ENCODE measurements around the gene USP32.

Gene USP32

DNA sequence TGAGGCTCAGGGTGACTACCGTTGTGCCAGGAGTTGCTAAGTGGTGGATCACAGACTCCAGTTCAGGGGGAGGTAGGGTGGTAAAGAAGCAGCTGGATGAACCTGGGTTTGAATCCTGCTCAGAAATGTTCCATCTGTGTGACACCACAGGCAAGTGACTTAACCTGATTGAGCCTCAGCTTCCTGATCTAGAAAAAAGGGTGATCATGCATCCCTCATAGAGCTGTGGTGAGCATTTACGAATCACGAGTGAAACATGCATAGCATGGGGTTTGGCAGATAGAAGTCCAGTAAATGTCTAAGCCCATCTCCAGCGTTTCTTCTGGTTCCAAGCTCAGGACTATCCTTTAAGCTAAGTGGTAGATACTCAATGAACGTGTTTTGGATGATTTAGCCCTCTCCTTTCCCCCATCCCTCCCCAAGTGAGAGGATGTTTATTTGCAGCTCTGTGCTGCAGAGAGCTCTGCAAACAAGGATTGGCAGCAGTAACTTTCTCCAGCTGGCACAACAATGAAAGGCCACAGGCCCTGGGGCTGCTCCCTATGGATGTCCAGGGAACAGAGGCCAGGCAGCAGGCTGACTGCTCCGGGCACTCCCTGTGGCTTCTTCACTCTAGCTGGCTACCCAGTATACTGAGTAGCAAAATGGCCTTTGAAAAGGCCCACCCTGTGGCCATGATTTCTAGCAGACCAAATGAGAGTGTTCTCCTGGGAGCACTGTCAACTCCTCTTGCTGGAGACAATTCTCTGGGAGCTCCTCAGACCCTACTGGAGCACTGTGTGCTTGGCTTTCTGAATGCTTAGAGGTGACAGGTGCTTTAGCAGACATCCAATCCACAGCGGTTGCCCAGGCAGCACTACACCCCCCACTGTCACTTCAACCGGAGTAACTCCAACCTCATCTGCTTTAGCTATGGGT lies 220.8 kb downstream of the USP32 start:
- DNase-seq (ENCODE audit: low read depth) = no peak
- no peak overlapping the region for H3K4me3 ChIP-seq (ENCODE audit: low read length)
- TF ChIP-seq, protein P1, sequence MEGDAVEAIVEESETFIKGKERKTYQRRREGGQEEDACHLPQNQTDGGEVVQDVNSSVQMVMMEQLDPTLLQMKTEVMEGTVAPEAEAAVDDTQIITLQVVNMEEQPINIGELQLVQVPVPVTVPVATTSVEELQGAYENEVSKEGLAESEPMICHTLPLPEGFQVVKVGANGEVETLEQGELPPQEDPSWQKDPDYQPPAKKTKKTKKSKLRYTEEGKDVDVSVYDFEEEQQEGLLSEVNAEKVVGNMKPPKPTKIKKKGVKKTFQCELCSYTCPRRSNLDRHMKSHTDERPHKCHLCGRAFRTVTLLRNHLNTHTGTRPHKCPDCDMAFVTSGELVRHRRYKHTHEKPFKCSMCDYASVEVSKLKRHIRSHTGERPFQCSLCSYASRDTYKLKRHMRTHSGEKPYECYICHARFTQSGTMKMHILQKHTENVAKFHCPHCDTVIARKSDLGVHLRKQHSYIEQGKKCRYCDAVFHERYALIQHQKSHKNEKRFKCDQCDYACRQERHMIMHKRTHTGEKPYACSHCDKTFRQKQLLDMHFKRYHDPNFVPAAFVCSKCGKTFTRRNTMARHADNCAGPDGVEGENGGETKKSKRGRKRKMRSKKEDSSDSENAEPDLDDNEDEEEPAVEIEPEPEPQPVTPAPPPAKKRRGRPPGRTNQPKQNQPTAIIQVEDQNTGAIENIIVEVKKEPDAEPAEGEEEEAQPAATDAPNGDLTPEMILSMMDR (IDR thresholded peaks at IDR 0.05; ENCODE audit: insufficient read depth, low read depth, low read length, missing control alignments) = no peak

GRCh38 chr17:60169921-60170817 lies 221.8 kb downstream of the USP32 start:
- no peak overlapping the region for H3K4me3 ChIP-seq (ENCODE audit: low read length)
- TF ChIP-seq, protein P1 (IDR thresholded peaks at IDR 0.05; ENCODE audit: insufficient read depth, low read depth, low read length, missing control alignments) = no peak
- peak; percentile 46 for DNase-seq (ENCODE audit: low read depth)

GRCh38 chr17:60168654-60169053 lies 223.3 kb downstream of the USP32 start:
- H3K4me3 ChIP-seq (ENCODE audit: low read length) = no peak overlapping the region
- no peak for DNase-seq (ENCODE audit: low read depth)
- TF ChIP-seq, protein P1 (IDR thresholded peaks at IDR 0.05; ENCODE audit: insufficient read depth, low read depth, low read length, missing control alignments) = no peak

DNA sequence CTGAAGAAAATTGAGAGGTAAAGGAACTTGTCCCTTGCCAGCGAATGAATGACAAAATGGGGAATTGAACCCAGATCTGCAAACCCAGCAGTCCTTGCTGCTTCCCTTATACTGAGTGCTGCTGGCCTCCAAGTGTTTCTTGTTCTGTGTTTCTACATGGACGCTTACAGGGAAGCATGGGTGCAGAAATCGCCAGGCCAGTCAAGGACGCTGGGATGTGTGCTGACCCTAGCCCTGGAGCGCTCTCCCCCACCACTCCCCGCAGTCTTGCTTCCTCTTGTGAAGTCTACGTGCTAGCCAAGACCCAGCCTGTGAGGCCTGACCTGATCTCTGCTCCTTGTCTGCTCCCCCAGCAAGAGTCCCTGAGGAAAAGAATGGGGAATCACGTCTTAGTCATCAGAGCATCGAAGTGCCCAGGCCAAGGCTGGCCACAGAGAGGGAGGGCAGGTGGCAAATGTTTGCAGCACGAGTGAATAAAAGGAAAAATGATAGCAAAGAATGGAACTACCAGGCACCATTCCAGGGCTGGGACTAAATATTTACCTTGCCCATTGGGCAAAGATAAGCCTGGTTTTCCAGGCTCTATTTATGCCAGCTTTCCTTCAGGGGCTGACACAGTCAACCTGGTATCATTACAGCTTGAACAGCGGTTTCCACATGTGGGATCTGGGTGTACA lies 224.7 kb downstream of the USP32 start:
- no peak for DNase-seq (ENCODE audit: low read depth)
- TF ChIP-seq, protein P1 (IDR thresholded peaks at IDR 0.05; ENCODE audit: insufficient read depth, low read depth, low read length, missing control alignments) = no peak
- no peak overlapping the region for H3K4me3 ChIP-seq (ENCODE audit: low read length)

GRCh38 chr17:60165971-60166370 lies 226.0 kb downstream of the USP32 start:
- H3K4me3 ChIP-seq (ENCODE audit: low read length) = no peak overlapping the region
- peak; percentile 35 for DNase-seq (ENCODE audit: low read depth)
- TF ChIP-seq, protein P1 (IDR thresholded peaks at IDR 0.05; ENCODE audit: insufficient read depth, low read depth, low read length, missing control alignments) = no peak

- no peak for DNase-seq (ENCODE audit: low read depth)
- TF ChIP-seq, protein P1 (IDR thresholded peaks at IDR 0.05; ENCODE audit: insufficient read depth, low read depth, low read length, missing control alignments) = no peak
- H3K4me3 ChIP-seq (ENCODE audit: low read length) = no peak overlapping the region
These were observed 226.7 kb downstream of the USP32 start for GRCh38 chr17:60165223-60165622.
